GM21723 (cell line): ENCODE measurements around the gene SUPV3L1.
A peak's percentile ranks its signal among the peaks of the same experiment; 100 is the strongest.
"Not testable (repeated sequence)": the region's sequence is repeated elsewhere in the genome, so short reads cannot be mapped to it uniquely, and the experiment has no call there.

Source experiments
- ATAC-seq: cut with Tn5 transposase; IDR thresholded peaks from one replicate; pipeline ENCODE4 v1.9.1; 2021; ENCODE audit warnings: mild to moderate bottlenecking, moderate library complexity; ENCODE audit not compliant: unreplicated experiment

Gene SUPV3L1

DNA sequence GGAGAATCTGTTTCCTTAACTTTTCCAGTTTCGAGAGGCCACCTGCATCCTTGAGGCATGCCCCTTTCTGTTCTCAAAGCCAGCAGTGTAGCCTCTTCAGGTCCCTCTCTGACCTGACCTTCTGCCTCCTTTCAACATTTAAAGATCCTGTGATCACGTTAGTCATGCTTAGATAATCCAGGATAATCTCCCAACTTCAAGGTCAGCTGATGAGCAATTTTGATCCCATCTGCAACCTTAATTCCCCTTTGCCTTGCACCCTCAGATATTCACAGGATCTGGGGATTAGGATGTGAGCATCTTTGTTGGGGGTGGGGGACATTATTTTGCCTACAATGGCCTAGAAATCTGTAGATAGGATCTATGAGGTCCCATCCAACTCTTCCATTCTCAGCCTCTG is 48.1 kb downstream of the SUPV3L1 start:
- no peak for ATAC-seq

DNA sequence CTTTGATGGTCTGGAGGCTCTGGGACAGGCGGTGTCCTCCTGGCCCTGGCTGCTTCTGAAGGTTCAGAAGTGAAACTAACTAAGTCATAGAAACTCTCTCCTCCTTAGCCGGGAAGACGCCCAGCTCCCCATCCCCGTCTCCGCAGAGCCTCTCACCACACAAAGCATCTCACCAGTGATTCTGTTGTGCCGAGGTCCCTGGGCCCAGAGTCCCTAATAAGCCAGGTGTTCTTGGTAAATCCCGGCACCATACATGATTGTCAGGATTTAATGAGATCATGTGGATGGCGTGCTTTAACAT is 49.5 kb downstream of the SUPV3L1 start:
- no peak for ATAC-seq

- ATAC-seq, result no peak
Measured at GRCh38 chr10:69230128-69230527, 50.1 kb downstream of the SUPV3L1 start.

- no peak for ATAC-seq
Measured at GRCh38 chr10:69232252-69232651, 52.2 kb downstream of the SUPV3L1 start.

DNA sequence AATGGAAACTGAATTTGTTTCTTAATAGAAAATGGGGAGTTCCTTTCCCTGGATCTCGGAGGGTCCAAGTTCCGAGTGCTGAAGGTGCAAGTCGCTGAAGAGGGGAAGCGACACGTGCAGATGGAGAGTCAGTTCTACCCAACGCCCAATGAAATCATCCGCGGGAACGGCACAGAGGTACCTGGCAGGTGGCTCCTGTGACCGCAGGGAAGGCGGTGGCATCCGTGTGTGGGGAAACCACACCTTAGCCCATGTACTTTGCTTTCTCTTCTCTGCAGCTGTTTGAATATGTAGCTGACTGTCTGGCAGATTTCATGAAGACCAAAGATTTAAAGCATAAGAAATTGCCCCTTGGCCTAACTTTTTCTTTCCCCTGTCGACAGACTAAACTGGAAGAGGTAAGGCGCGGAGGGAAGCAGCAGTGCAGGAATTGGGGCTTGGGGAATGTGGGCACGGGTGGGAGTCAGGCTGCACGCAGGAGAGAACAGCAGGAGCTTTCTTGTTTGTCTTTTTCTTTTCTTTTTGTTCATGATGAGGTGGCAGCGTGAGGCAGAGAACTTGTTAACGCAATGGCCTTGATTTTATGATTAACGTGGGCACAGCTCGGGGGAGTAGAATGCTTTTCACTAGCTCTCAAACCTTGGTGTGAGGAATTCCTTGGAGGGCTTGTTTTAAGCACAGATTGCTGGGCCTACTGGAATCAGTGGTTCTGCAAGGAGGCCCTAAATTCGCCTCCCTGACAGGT is 52.9 kb downstream of the SUPV3L1 start:
- no peak for ATAC-seq

DNA sequence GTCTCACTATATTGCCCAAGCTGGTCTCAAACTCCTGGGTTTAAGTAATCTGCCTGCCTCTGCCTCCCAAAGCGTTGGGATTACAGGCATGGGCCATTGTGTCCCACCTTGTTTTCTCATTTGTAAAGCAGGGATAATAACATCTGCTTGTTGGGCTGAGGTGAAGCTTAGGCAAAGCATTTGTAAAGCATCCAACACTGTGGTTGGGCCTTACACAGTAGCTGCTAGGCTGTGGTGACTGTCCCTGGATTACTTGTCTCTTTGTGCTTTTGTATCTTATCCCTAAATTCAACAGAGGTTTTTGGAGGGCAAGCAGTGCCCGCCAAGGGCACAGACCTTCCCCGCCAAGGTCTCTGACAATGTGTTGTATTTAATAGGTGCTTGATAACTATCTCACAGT is 54.4 kb downstream of the SUPV3L1 start:
- no peak for ATAC-seq

GRCh38 chr10:69237528-69238159 is 57.6 kb downstream of the SUPV3L1 start:
- ATAC-seq, result peak; percentile 95

DNA sequence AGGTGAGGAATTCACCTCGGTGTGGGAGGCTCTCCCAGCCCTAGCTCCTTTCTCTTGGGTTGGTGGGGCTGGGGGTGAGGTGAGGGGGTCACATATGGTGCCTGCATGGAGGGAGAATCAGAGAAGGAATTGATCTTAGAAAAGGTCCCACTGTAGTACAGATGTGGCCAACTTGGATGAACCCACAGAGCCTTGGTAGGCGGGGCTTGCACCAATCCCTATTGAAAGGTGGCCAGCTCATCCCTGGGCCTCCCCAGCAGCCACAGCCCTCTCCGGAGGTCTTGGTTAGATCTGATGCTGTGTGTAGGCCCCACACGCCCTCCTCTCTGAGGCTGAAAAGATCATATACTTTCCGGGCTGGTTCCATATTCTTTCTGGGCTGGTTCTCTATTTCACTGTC is 59.1 kb downstream of the SUPV3L1 start:
- ATAC-seq, result no peak

DNA sequence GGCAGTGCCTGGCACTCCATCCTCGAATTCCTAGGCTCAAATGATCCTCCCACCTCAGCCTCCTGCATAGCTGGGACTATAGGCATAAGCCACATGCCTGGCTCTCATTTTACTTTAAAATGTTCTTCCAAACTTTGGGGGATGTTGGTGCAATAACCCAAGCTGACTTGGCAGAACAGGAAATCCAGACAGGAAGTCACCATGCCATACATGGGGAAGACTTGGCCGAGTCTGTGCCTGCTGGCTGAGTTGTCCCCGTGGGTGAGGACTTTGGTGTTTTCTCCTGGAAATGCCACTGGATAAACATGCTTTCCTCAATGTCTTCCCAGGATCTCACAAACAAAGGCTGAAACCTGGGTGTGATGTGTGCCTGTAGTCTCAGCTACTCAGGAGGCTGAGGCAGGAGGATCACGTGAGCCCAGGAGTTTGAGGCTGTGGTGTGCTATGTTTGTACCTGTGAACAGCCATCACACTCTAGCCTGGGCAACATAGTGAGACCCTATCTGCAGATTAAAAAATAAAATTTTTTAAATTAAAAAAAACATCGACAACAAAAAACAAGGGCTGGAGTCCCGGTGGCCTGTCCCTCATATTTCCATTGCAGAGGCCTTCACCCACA is 59.9 kb downstream of the SUPV3L1 start:
- no peak for ATAC-seq

DNA sequence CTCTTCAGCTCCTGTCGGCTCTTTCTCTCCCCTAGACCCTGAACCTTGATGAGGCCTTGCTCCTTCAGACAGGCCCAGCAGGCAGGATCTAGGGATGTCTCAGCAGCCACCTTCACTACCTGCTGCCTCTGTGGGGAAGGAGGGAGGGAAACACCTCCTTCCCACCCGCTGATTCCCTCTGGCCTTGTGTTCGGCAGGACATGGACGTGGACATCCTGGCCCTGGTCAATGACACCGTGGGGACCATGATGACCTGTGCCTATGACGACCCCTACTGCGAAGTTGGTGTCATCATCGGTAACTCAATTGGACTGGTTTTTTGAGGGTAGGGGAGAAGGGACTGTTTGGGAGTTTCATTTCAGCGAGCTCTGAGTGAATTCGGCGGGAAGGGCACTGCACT is 60.4 kb downstream of the SUPV3L1 start:
- no peak for ATAC-seq

DNA sequence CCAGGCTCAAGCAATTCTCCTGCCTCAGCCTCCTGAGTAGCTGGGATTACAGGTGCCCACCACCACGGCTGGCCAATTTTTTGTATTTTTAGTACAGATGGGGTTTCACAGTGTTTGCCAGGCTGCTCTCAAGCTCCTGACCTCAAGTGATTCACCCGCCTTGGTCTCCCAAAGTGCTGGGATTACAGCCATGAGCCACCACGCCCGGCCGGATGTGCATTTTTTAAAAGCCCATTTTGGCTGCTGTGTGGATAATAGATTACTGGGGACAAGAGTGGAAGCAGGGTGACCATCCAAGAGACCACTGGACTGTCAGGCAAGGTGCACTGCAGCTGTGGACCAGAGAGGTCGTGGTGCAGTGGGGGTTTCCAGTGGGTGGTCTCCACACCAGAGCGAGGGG is 61.5 kb downstream of the SUPV3L1 start:
- ATAC-seq, result no peak

- no peak for ATAC-seq
Measured at GRCh38 chr10:69242040-69242851, 62.2 kb downstream of the SUPV3L1 start.

GRCh38 chr10:69242852-69243212 is 62.8 kb downstream of the SUPV3L1 start:
- no peak for ATAC-seq

- ATAC-seq, result no peak
Measured at GRCh38 chr10:69243817-69244216, 63.8 kb downstream of the SUPV3L1 start.

GRCh38 chr10:69246036-69246435 is 66.0 kb downstream of the SUPV3L1 start:
- ATAC-seq, result no peak

DNA sequence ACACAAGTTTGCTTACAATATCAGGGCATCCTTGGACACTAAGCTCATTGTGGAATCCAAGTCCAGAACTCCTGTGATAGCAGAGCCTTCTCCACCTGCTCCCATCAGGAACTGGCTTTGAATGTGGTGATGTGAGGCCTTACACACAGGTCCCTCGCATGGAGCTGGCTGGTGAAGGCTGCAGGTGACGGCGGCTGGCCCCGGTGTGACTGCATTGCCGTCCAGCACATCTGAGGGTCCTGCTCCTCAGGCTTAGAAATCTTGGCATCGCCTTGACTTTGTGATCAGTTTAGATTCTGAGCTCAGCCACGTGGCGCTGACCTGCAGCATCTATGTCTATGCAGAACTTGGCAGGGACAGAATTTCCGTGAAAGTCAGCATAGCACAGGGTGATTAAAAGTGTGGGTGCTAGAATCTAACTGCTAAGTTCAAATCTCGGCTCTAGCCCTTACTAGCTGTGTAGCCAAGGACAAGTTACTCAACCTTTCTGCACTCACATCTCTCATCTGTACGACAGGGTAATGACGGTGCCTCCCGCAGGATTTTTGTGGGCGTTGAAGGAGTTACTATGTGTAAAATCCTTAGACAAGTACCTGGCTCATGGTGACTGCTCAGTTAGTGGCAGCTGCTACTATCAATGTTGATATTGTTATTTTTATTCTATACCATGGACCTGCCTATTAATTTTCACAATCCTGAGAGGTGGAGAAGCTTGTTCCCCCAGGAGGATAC is 66.7 kb downstream of the SUPV3L1 start:
- ATAC-seq, result no peak

- ATAC-seq, result no peak
Measured at GRCh38 chr10:69247313-69247710, 67.3 kb downstream of the SUPV3L1 start.

DNA sequence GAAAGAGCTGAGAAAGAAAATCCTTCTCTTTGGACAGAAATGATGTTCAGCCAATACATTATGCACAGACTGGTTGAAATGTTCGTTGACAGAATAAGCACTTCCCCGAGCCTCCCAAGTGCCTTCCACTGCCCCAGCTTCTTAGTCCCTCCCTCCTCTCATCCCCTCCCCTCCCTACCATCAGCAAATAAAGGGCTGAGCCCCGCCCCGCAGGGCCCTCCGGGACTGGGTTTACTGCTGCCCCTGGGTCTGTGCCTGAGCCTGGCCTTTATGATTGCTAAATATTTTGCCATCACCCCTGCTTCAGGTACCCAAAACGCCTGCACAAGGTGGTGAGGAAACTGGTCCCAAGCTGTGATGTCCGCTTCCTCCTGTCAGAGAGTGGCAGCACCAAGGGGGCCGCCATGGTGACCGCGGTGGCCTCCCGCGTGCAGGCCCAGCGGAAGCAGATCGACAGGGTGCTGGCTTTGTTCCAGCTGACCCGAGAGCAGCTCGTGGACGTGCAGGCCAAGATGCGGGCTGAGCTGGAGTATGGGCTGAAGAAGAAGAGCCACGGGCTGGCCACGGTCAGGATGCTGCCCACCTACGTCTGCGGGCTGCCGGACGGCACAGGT is 68.2 kb downstream of the SUPV3L1 start:
- ATAC-seq, result no peak

DNA sequence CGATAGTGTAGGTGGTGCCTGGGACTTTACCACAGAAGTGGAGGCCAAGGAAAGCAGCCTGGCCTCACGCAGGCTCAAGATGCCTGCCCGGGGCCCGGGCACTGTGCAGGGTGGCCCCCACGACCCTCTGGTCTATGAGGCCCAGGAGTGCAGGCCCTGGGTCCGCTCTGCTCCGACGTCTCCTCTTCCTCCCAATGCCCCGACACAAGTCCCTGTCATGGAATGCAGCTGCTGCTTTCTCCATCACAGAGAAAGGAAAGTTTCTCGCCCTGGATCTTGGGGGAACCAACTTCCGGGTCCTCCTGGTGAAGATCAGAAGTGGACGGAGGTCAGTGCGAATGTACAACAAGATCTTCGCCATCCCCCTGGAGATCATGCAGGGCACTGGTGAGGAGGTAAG is 70.0 kb downstream of the SUPV3L1 start:
- no peak for ATAC-seq

GRCh38 chr10:69251417-69251816 is 71.4 kb downstream of the SUPV3L1 start:
- ATAC-seq, result not testable (repeated sequence)

DNA sequence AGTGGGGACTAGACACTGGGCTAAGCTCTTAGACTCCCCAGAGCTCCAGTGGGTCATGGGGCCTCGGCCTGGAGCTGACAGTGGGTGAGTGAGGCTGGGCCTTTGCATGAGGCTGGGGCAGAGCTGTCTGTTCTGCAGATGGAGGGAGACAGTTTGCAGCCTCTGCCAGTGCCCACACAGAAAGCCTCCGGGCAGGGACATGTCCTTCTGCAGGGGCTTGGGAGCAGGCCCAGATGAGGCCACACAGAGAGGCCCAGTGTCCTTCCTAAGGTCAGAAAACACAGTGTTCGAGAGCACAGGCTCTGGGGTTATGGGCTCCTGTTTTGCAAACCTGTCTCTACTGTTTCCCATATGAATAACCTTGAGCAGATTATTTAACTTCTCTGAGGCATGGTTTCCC is 73.1 kb downstream of the SUPV3L1 start:
- ATAC-seq, result no peak
